HG02870 (cell line): ENCODE measurements around the gene P4HTM.
"Not testable (repeated sequence)": the region's sequence is repeated elsewhere in the genome, so short reads cannot be mapped to it uniquely, and the experiment has no call there.

Source experiments
- ATAC-seq: cut with Tn5 transposase; IDR thresholded peaks from one replicate; pipeline ENCODE4 v1.9.1; 2021; ENCODE audit warnings: mild to moderate bottlenecking, moderate library complexity; ENCODE audit not compliant: unreplicated experiment

Gene P4HTM

GRCh38 chr3:49007771-49008528, 17.9 kb downstream of the P4HTM start:
- peak; percentile 28 for ATAC-seq

- ATAC-seq = not testable (repeated sequence)
Observed at GRCh38 chr3:49008627-49009026, 18.6 kb downstream of the P4HTM start.

- no peak for ATAC-seq
Observed at GRCh38 chr3:49009396-49009795, 19.4 kb downstream of the P4HTM start.

- no peak for ATAC-seq
Observed at GRCh38 chr3:49012441-49013017, 22.5 kb downstream of the P4HTM start.

- no peak for ATAC-seq
Observed at GRCh38 chr3:49013113-49013737, 23.2 kb downstream of the P4HTM start.

GRCh38 chr3:49013738-49014660, 24.0 kb downstream of the P4HTM start:
- ATAC-seq = no peak

- ATAC-seq = no peak
Observed at GRCh38 chr3:49015072-49015471, 25.0 kb downstream of the P4HTM start.

- ATAC-seq = no peak
Observed at GRCh38 chr3:49015765-49016164, 25.7 kb downstream of the P4HTM start.

GRCh38 chr3:49016414-49017228, 26.6 kb downstream of the P4HTM start:
- no peak for ATAC-seq

GRCh38 chr3:49017229-49017970, 27.4 kb downstream of the P4HTM start:
- ATAC-seq = no peak

GRCh38 chr3:49017971-49018706, 28.1 kb downstream of the P4HTM start, which contains the start of gene DALRD3:
Gene DALRD3, minus strand, starts transcription at chr3:49018580. Its CDS starts 16 bp downstream, at chr3:49018564.
- no peak for ATAC-seq

GRCh38 chr3:49018707-49019006, 28.6 kb downstream of the P4HTM start:
- no peak for ATAC-seq

- ATAC-seq = no peak
Observed at GRCh38 chr3:49019941-49020329, 29.9 kb downstream of the P4HTM start.

GRCh38 chr3:49020330-49021212, 30.5 kb downstream of the P4HTM start:
- ATAC-seq = no peak

GRCh38 chr3:49021213-49021812, 31.3 kb downstream of the P4HTM start:
- ATAC-seq = peak; percentile 44

GRCh38 chr3:49021813-49022687, 32.0 kb downstream of the P4HTM start, which contains the start of gene NDUFAF3:
Gene NDUFAF3, plus strand, starts transcription at chr3:49022121. Its CDS starts 24 bp downstream, at chr3:49022145.
- ATAC-seq = peak; percentile 48
